Activated T-helper 17 cell treated with anti-CD3 and anti-CD28 coated beads, Interleukin-2, amount 50 U/mL, for 72 hours (primary cell): ENCODE results near the gene PPP1R9B. TPM values are rescaled to one million over a fixed set of nuclear protein-coding genes. Genes with fewer than 3 reads are reported as not detected.
A peak's percentile ranks its signal among the peaks of the same experiment; 100 is the strongest.

Experiments
- ATAC-seq: fragments of 150-1000 bp; cut with Tn5 transposase; replicated peaks from 2 replicates; pipeline ENCODE4 v1.10.0; 2021; ENCODE audit warnings: mild to moderate bottlenecking, moderate library complexity
- H3K27ac Mint-ChIP-seq: one replicate; pipeline ENCODE4 v1.8.0; 2022; ENCODE audit warnings: mixed read lengths
- H3K27me3 Mint-ChIP-seq: one replicate; pipeline ENCODE4 v1.8.0; 2022; ENCODE audit warnings: mixed read lengths
- H3K36me3 Mint-ChIP-seq: one replicate; pipeline ENCODE4 v1.8.0; 2022; ENCODE audit warnings: low read depth, mild to moderate bottlenecking, mixed read lengths
- H3K4me1 Mint-ChIP-seq: one replicate; pipeline ENCODE4 v1.8.0; 2022; ENCODE audit warnings: mixed read lengths
- H3K4me3 Mint-ChIP-seq: one replicate; pipeline ENCODE4 v1.8.0; 2022; ENCODE audit warnings: mild to moderate bottlenecking, mixed read lengths
- H3K9me3 Mint-ChIP-seq: one replicate; pipeline ENCODE4 v1.8.0; 2022; ENCODE audit warnings: mixed read lengths
- total RNA-seq, 2 donors: library from RNA; stranded (reverse); gene quantifications; one replicate each; pipeline ENCODE4 v1.2.3, GENCODE V29; 2022

Gene PPP1R9B
- 10 to 100 TPM; 73.6 to 89.2 TPM for total RNA-seq

GRCh38 chr17:50150354-50151040 is at the start of gene PPP1R9B:
PPP1R9B (minus strand) TSS chr17:50150677; CDS start chr17:50150513, 164 bp downstream.
- peak; percentile 3 for ATAC-seq
- Mint-ChIP-seq H3K27ac (peak within 1 kb of the TSS; percentile 87), H3K27me3 (no peaks in the 10 kb centered on the region), H3K4me1 (peaks cover 15% of the 10 kb centered on the region), H3K36me3 (peaks cover 52% of the 10 kb centered on the region), H3K4me3 (peak within 1 kb of the TSS; percentile 98), H3K9me3 (no peaks in the 10 kb centered on the region)

- ATAC-seq, result peak; percentile 72
- H3K9me3 Mint-ChIP-seq, result no peaks in the 10 kb centered on the region
- peaks cover 7% of the 10 kb centered on the region for H3K4me1 Mint-ChIP-seq
- peaks cover 33% of the 10 kb centered on the region for H3K27me3 Mint-ChIP-seq
- peak overlapping the region; percentile 77 for H3K4me3 Mint-ChIP-seq
- no peak overlapping the region for H3K27ac Mint-ChIP-seq
- no peaks in the 10 kb centered on the region for H3K36me3 Mint-ChIP-seq
Measured at GRCh38 chr17:50199803-50200456, 49.5 kb upstream of the PPP1R9B start.

GRCh38 chr17:50199211-50199802 is 48.8 kb upstream of the PPP1R9B start:
- Mint-ChIP-seq H3K36me3 (no peaks in the 10 kb centered on the region), H3K4me1 (peaks cover 7% of the 10 kb centered on the region)
- ATAC-seq, result no peak

GRCh38 chr17:50198026-50198669 is 47.7 kb upstream of the PPP1R9B start:
- H3K4me1 Mint-ChIP-seq, result peaks cover 7% of the 10 kb centered on the region
- H3K4me3 Mint-ChIP-seq, result peak overlapping the region; percentile 29
- H3K27me3 Mint-ChIP-seq, result peaks cover 25% of the 10 kb centered on the region
- no peak overlapping the region for H3K27ac Mint-ChIP-seq
- ATAC-seq, result no peak
- no peaks in the 10 kb centered on the region for H3K9me3 Mint-ChIP-seq
- H3K36me3 Mint-ChIP-seq, result no peaks in the 10 kb centered on the region

More at GRCh38 chr17:50199211-50199802, 48.8 kb upstream of the PPP1R9B start:
- peaks cover 29% of the 10 kb centered on the region for H3K27me3 Mint-ChIP-seq
- H3K4me3 Mint-ChIP-seq, result peak overlapping the region; percentile 77
- no peaks in the 10 kb centered on the region for H3K9me3 Mint-ChIP-seq
- no peak overlapping the region for H3K27ac Mint-ChIP-seq

- Mint-ChIP-seq H3K9me3 (no peaks in the 10 kb centered on the region), H3K36me3 (no peaks in the 10 kb centered on the region), H3K27me3 (peaks cover 12% of the 10 kb centered on the region), H3K4me3 (no peak overlapping the region), H3K4me1 (peaks cover 7% of the 10 kb centered on the region), H3K27ac (no peak overlapping the region)
- ATAC-seq, result no peak
Measured at GRCh38 chr17:50196826-50197225, 46.3 kb upstream of the PPP1R9B start.

GRCh38 chr17:50196036-50196435 is 45.6 kb upstream of the PPP1R9B start:
- H3K27ac Mint-ChIP-seq, result no peak overlapping the region
- no peak overlapping the region for H3K4me3 Mint-ChIP-seq
- H3K27me3 Mint-ChIP-seq, result peaks cover 9% of the 10 kb centered on the region
- peaks cover 4% of the 10 kb centered on the region for H3K4me1 Mint-ChIP-seq
- no peaks in the 10 kb centered on the region for H3K36me3 Mint-ChIP-seq
- no peaks in the 10 kb centered on the region for H3K9me3 Mint-ChIP-seq
- ATAC-seq, result no peak

- ATAC-seq, result no peak
- H3K36me3 Mint-ChIP-seq, result no peaks in the 10 kb centered on the region
- peaks cover 5% of the 10 kb centered on the region for H3K27me3 Mint-ChIP-seq
- no peak overlapping the region for H3K4me3 Mint-ChIP-seq
- H3K27ac Mint-ChIP-seq, result no peak overlapping the region
- no peaks in the 10 kb centered on the region for H3K4me1 Mint-ChIP-seq
- no peaks in the 10 kb centered on the region for H3K9me3 Mint-ChIP-seq
Measured at GRCh38 chr17:50194934-50195865, 44.7 kb upstream of the PPP1R9B start.

- H3K4me3 Mint-ChIP-seq, result no peak overlapping the region
- no peaks in the 10 kb centered on the region for H3K9me3 Mint-ChIP-seq
- no peaks in the 10 kb centered on the region for H3K4me1 Mint-ChIP-seq
- ATAC-seq, result no peak
- H3K36me3 Mint-ChIP-seq, result no peaks in the 10 kb centered on the region
- H3K27me3 Mint-ChIP-seq, result peaks cover 5% of the 10 kb centered on the region
- H3K27ac Mint-ChIP-seq, result no peak overlapping the region
Measured at GRCh38 chr17:50194140-50194933, 43.9 kb upstream of the PPP1R9B start.

- H3K27me3 Mint-ChIP-seq, result no peaks in the 10 kb centered on the region
- H3K4me3 Mint-ChIP-seq, result no peak overlapping the region
- no peaks in the 10 kb centered on the region for H3K4me1 Mint-ChIP-seq
- H3K9me3 Mint-ChIP-seq, result no peaks in the 10 kb centered on the region
- no peak overlapping the region for H3K27ac Mint-ChIP-seq
- H3K36me3 Mint-ChIP-seq, result no peaks in the 10 kb centered on the region
- no peak for ATAC-seq
Measured at GRCh38 chr17:50192618-50193291, 42.3 kb upstream of the PPP1R9B start.

- Mint-ChIP-seq H3K9me3 (no peaks in the 10 kb centered on the region), H3K36me3 (no peaks in the 10 kb centered on the region), H3K27ac (no peak overlapping the region), H3K4me1 (no peaks in the 10 kb centered on the region), H3K4me3 (no peak overlapping the region), H3K27me3 (no peaks in the 10 kb centered on the region)
- ATAC-seq, result no peak
Measured at GRCh38 chr17:50192144-50192617, 41.7 kb upstream of the PPP1R9B start.

- Mint-ChIP-seq H3K4me1 (no peaks in the 10 kb centered on the region), H3K9me3 (no peaks in the 10 kb centered on the region), H3K27ac (no peak overlapping the region), H3K36me3 (no peaks in the 10 kb centered on the region), H3K27me3 (no peaks in the 10 kb centered on the region), H3K4me3 (no peak overlapping the region)
- no peak for ATAC-seq
Measured at GRCh38 chr17:50191359-50192143, 41.1 kb upstream of the PPP1R9B start.

- Mint-ChIP-seq H3K27me3 (no peaks in the 10 kb centered on the region), H3K27ac (no peak overlapping the region), H3K9me3 (no peaks in the 10 kb centered on the region), H3K4me3 (no peak overlapping the region), H3K4me1 (no peaks in the 10 kb centered on the region), H3K36me3 (no peaks in the 10 kb centered on the region)
- no peak for ATAC-seq
Measured at GRCh38 chr17:50190603-50191358, 40.3 kb upstream of the PPP1R9B start.
